ENCODE measurements around the gene TMEM266. TPM values are rescaled to one million over a fixed set of nuclear protein-coding genes. Genes with fewer than 3 reads are reported as not detected.

TMEM266 gene
- total RNA-seq, 1 donor, result under 0.01 TPM

DNA sequence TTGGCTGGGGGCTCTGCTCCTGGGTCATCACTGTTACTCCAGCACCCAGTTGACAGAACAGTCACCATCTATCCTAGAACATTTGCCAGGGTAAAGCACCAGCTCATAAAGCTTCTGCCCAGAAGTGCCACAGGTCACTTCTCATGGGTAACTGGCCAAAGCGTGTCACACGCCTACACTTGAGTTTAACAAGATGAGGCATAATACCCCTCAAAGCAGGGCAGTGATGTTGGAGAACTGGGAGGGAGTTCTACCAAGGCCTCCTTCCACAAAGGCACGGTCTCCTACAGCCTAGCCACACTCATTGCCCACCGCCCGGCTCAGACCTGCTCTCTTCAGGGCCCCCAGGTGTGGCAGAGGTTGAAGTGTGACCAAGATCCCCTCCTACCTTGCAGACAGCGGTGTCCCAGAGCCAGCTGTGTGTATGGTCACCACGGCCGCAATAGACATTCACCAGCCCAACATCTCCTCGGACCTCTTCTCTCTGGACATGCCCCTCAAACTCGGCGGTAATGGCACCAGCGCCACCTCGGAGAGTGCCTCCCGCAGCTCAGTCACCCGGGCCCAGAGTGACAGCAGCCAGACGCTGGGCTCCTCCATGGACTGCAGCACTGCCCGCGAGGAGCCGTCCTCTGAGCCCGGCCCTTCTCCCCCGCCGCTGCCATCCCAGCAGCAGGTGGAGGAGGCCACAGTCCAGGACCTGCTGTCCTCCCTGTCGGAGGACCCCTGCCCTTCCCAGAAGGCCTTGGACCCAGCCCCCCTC lies 143.7 kb downstream of the TMEM266 start:
- TF ChIP-seq, protein P1, sequence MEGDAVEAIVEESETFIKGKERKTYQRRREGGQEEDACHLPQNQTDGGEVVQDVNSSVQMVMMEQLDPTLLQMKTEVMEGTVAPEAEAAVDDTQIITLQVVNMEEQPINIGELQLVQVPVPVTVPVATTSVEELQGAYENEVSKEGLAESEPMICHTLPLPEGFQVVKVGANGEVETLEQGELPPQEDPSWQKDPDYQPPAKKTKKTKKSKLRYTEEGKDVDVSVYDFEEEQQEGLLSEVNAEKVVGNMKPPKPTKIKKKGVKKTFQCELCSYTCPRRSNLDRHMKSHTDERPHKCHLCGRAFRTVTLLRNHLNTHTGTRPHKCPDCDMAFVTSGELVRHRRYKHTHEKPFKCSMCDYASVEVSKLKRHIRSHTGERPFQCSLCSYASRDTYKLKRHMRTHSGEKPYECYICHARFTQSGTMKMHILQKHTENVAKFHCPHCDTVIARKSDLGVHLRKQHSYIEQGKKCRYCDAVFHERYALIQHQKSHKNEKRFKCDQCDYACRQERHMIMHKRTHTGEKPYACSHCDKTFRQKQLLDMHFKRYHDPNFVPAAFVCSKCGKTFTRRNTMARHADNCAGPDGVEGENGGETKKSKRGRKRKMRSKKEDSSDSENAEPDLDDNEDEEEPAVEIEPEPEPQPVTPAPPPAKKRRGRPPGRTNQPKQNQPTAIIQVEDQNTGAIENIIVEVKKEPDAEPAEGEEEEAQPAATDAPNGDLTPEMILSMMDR (IDR thresholded peaks at IDR 0.05; ENCODE audit: insufficient read depth, low read depth, low read length), result no peak
- no peak overlapping the region for H3K4me3 ChIP-seq (ENCODE audit: low read depth, low read length)
- no peak for DNase-seq (ENCODE audit: low read depth)

DNA sequence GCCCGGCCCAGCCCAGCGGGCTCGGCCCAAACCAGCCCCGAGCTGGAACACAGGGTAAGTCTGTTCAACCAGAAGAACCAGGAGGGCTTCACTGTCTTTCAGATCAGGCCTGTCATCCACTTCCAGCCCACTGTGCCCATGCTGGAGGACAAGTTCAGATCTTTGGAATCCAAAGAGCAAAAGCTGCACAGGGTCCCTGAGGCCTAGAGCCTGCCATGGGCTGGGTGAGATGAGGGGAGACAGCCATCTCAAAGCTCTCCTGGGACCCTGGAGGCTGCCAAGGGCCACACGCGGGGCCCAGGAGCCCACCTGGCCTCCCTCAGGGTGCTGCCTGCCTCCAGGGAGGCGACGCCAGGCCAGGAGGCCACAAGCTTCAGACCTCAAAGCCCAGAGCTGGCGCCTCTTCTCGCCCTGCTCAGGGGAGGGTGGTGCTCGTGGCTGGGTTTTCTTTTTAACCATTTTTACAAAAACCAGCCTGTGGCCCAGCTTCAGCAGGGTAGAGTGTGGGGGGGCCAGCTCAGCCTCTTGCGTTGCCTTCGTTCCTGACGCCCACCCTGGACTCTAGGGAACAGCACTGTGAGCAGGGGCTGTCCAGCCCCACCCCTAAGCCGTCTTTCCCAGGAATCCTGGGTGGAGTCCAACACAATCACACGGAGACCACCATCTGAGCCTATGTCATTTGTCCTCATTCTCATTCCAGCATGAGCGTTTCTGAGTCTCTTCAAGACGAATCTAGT lies 144.5 kb downstream of the TMEM266 start:
- H3K4me3 ChIP-seq (ENCODE audit: low read depth, low read length), result no peak overlapping the region
- TF ChIP-seq, protein P1 (IDR thresholded peaks at IDR 0.05; ENCODE audit: insufficient read depth, low read depth, low read length), result no peak
- DNase-seq (ENCODE audit: low read depth), result no peak

DNA sequence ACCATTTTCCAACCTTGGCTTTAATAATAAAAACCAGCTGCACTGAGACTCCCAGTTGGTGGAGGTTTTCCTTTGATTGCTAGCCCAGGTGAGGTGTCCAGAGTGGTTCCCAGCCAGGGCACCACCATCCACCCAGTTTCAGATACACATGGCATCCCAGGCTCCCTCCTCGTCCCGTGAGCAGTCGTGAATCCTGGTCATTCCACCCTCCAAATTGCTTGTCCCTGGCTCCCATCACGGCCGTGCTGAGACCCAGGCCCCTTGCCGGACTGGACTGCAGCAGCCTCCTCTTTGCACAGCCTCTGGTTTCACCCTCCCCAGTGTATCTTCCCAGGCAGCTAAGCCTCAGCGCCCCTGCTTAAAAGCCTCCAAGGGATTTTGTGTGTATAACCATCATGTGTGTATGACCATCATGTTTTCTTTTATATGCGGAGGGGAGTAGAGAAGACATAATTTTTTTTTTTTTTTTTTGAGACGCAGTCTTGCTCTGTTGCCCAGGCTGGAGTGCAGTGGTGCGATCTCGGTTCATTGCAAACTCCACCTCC lies 145.2 kb downstream of the TMEM266 start:
- DNase-seq (ENCODE audit: low read depth), result no peak
- TF ChIP-seq, protein P1 (IDR thresholded peaks at IDR 0.05; ENCODE audit: insufficient read depth, low read depth, low read length), result no peak
- H3K4me3 ChIP-seq (ENCODE audit: low read depth, low read length), result no peak overlapping the region

DNA sequence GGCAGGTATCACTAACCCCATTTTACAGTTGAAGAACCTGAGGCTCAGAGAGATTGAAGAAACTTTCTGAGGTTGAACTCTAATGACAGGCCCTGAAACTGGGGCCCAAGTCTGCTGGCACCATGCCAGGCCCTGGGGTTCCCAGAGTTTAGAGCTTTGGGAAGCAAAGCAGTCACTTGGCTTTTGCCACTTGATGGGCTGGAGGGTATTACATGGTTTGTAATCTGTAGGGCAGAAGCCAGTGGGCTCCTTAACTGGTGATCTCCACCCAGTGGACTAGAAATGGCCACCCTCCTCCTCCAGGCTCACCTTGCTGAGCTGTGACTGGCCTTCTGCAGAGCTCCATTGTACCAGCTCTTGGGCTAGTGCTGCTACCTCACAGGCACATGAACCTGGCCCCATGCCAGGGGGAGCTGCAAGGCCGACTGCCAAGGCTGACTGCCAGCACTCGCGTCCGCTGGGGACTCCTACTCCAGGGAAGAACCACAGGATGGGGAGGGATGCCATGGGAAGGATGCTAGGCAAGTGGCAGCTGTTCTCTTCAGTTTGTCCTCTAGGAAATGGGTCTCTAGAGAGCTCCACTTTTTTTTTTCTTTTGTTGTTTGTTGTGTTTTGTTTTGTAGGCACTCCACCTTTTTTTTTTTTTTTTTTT lies 146.7 kb downstream of the TMEM266 start:
- TF ChIP-seq, protein P1 (IDR thresholded peaks at IDR 0.05; ENCODE audit: insufficient read depth, low read depth, low read length), result no peak
- H3K4me3 ChIP-seq (ENCODE audit: low read depth, low read length), result no peak overlapping the region
- peak; percentile 29 for DNase-seq (ENCODE audit: low read depth)

DNA sequence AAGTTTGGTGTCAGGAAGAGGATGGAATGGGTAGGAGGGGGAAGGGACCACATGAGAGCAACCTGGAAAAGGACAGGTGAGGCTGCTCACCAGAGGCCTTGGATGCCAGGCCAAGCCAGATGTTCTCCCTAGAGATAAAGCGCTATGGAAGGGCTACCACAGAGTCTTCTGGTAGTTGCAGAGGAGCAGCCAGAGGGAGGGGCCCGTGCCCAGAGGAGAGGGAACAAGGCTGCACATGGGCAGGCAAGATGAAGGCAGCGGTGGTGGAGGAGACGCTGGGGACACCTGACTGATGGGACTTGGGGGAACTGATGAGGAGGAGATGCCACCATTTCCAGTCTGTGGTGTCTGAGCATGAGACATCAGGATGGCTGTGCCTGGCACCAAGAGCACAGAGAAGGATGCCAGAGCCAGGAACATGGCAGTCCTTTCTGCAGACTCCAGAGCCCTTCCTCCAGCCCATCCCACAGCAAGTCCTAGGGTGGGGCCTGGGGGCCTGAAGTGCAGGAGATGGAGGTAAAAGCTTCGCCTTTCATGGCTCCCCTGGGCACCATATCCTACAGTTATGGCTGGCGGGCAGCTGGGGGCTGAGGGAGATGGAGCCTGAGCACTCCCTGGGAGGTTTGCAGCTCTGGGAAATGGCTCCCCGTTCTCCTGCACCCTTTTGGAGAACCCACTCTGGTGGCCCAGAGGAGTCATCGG lies 148.4 kb downstream of the TMEM266 start:
- TF ChIP-seq, protein P1 (IDR thresholded peaks at IDR 0.05; ENCODE audit: insufficient read depth, low read depth, low read length), result no peak
- DNase-seq (ENCODE audit: low read depth), result no peak
- no peak overlapping the region for H3K4me3 ChIP-seq (ENCODE audit: low read depth, low read length)

DNA sequence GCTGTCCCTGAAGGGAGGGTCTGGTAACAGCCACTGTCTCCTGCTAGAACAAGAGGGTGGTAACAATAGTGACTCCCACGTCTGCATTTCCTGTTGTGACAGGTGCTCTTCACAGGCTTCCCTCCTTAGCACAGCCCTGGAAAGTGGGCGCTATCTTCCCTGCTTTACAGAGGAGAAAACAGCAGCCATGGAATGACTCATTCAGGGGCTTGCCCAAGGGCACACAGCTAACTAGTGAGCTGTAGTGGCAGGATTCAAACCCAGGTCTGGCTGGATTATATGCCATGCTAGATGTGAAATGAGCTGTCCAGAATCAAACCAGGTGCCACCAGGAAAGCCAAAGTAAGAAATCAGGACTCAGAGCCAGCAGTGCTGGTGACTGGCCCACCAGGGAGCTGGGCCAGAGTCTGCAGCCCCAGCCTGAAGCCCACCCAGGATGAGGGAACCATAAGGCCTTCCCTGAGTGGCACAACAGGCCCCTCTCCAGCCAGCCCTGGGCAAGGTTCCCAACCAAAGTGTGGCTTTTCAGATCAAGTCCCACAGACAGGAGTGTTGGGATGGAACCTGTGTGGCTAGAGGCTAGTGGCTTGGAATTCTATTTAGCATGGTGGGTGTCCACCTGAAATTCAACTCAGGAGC lies 149.1 kb downstream of the TMEM266 start:
- no peak overlapping the region for H3K4me3 ChIP-seq (ENCODE audit: low read depth, low read length)
- TF ChIP-seq, protein P1 (IDR thresholded peaks at IDR 0.05; ENCODE audit: insufficient read depth, low read depth, low read length), result no peak
- DNase-seq (ENCODE audit: low read depth), result no peak

All from fibroblast of villous mesenchyme (primary cell).